ENCODE measurements around the gene CLEC20A.

Gene CLEC20A

GRCh38 chr1:178465011-178465410 is 31.8 kb downstream of the CLEC20A start:
- no peak for DNase-seq

- DNase-seq: no peak
These were observed 32.2 kb downstream of the CLEC20A start for GRCh38 chr1:178464566-178464965.

- no peak for DNase-seq
These were observed 32.6 kb downstream of the CLEC20A start for GRCh38 chr1:178464141-178464540.

GRCh38 chr1:178461701-178462100 is 35.1 kb downstream of the CLEC20A start:
- no peak for DNase-seq

GRCh38 chr1:178461104-178461503 is 35.7 kb downstream of the CLEC20A start:
- no peak for DNase-seq

GRCh38 chr1:178458203-178458602 is 38.6 kb downstream of the CLEC20A start:
- no peak for DNase-seq

GRCh38 chr1:178457651-178458050 is 39.1 kb downstream of the CLEC20A start:
- DNase-seq: no peak

- no peak for DNase-seq
These were observed 40.3 kb downstream of the CLEC20A start for GRCh38 chr1:178456472-178456871.

GRCh38 chr1:178452013-178452412 is 44.8 kb downstream of the CLEC20A start:
- no peak for DNase-seq

GRCh38 chr1:178451529-178451928 is 45.2 kb downstream of the CLEC20A start:
- DNase-seq: no peak

- no peak for DNase-seq
These were observed 45.9 kb downstream of the CLEC20A start for GRCh38 chr1:178450871-178451270.

GRCh38 chr1:178442925-178443324 is 53.8 kb downstream of the CLEC20A start:
- DNase-seq: no peak

- DNase-seq: no peak
These were observed 58.3 kb downstream of the CLEC20A start for GRCh38 chr1:178438432-178438831.

- DNase-seq: no peak
These were observed 59.9 kb downstream of the CLEC20A start for GRCh38 chr1:178436899-178437298.

- DNase-seq: no peak
These were observed 61.8 kb downstream of the CLEC20A start for GRCh38 chr1:178434899-178435435.

- no peak for DNase-seq
These were observed 62.4 kb downstream of the CLEC20A start for GRCh38 chr1:178434360-178434759.
